Measurements from ENCODE around the gene NCOA7. TPM values are rescaled to one million over a fixed set of nuclear protein-coding genes. Genes with fewer than 3 reads are reported as not detected.

NCOA7 gene, protein sequence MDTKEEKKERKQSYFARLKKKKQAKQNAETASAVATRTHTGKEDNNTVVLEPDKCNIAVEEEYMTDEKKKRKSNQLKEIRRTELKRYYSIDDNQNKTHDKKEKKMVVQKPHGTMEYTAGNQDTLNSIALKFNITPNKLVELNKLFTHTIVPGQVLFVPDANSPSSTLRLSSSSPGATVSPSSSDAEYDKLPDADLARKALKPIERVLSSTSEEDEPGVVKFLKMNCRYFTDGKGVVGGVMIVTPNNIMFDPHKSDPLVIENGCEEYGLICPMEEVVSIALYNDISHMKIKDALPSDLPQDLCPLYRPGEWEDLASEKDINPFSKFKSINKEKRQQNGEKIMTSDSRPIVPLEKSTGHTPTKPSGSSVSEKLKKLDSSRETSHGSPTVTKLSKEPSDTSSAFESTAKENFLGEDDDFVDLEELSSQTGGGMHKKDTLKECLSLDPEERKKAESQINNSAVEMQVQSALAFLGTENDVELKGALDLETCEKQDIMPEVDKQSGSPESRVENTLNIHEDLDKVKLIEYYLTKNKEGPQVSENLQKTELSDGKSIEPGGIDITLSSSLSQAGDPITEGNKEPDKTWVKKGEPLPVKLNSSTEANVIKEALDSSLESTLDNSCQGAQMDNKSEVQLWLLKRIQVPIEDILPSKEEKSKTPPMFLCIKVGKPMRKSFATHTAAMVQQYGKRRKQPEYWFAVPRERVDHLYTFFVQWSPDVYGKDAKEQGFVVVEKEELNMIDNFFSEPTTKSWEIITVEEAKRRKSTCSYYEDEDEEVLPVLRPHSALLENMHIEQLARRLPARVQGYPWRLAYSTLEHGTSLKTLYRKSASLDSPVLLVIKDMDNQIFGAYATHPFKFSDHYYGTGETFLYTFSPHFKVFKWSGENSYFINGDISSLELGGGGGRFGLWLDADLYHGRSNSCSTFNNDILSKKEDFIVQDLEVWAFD
- 10 to 100 TPM; 33.7 to 71.3 (median 53.5) TPM for polyA plus RNA-seq (ENCODE audit: insufficient read length in 4 of 4)

DNA sequence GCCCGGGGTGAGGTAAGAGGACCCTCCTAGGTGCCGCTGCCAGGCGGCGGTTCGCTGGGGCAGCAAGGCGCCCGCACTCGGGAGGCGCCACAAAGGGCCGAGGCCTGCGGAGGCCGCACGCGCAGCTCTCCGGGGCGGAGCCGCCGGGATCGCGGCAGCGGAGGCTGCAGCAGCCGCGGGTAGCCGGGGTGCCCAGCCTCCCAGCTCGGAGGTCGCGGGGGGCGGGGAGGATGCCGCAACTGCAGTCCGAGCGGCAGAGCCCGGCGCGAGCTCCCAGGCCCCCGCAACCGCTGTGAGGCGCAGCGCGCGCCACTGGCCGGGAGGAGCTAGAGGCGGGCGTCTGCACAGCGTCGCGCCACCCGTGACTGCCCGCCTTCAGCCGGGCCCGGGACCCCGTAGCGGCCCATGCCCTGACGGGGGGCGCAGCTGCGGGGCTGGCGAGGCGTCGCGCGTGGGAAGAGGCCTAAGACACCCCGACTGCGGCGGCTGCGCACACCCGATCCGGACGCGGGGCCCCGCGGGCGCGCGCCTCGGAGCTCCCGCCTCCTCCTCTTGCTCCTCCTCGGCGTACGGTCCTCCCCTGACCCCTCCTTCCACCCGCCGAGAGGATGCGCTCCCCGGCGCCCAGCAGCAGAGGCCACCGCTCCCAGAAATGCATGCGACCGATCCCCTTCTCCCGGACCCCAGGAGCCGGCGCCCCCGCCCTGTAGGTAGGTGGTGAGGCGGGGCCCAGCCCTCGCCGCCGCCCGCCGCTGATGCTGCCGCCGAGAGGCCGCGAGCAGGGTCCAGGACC, at the start of gene NCOA7:
Gene NCOA7 (plus strand): TSS at position 603 of the 793 bp plus-strand sequence. CDS start 24,395 bp downstream, outside the sequence.
- peak in 3 of 4 donors; percentile 73 to 77 (median 74) for DNase-seq (ENCODE audit: low read depth in 4 of 4, low spot score in 2 of 4)

DNA sequence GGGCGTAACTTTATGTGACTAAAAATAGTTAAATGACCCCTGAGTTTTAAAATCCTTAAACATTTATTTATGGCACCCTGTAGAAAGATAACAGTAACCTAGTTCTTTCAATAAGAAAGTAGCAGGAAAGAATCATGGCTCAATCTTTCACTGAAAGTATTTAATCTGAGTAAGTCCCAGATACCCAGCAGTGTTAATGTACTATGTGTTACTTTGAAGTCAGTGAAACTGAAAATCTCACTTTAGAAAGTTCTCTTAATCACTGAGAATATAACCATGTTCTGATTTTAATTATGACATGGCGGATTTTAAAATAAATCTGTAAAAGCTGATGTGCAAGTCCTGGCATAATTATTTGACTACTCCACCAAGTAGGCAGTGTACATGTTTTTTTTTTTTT, 49.4 kb upstream of the NCOA7 start:
- no peak for DNase-seq (ENCODE audit: low read depth in 4 of 4, low spot score in 2 of 4)

DNA sequence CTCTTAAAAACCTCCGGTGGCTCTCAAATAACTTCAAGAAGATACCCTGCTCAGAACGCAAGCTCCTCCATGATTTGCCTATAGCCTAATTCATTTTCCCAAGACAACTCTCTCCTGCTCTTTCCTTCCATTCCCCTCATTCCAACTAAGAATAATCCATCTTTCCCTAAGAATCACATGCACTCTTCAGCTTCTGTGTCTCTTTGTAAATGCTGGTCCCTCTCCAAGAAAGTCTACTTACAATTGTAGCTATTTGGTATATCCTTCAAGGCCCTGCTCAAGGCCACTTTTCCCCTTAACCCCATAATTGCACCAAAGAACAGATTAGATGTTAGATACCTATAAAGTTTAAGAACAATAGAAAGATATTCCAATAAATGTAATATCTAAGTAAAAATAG, 48.7 kb upstream of the NCOA7 start:
- no peak for DNase-seq (ENCODE audit: low read depth in 4 of 4, low spot score in 2 of 4)

DNA sequence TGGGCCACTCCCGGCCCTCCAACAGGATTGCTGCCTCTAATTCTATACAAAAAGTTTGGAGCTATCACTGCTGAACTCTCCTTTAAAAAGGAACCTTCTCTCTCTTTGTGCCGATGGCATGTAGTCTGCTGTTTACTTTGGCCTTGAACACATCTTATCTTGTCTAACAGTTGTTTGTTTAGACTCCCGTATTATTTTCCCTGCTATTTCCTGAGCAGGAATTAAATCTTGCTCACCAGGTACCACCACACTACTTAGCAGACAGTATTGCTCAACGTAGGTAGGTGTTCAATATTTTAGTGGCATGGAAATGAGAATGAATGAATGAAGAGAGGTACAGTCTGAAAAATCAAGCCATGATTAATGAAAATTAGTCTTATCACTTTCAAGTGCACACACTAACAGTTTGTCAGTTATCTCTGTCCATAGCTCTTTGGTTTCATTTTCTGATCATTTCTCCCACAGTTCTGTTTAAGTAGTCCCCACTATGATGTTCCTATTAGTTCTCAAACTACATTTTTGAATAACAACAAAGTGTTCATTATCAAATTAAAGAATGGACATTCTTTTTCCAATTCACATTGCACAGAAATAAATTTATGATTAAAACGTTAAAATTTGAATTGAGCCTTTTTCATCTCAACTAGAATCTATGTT, 48.2 kb upstream of the NCOA7 start:
- DNase-seq (ENCODE audit: low read depth in 4 of 4, low spot score in 2 of 4) = no peak

DNA sequence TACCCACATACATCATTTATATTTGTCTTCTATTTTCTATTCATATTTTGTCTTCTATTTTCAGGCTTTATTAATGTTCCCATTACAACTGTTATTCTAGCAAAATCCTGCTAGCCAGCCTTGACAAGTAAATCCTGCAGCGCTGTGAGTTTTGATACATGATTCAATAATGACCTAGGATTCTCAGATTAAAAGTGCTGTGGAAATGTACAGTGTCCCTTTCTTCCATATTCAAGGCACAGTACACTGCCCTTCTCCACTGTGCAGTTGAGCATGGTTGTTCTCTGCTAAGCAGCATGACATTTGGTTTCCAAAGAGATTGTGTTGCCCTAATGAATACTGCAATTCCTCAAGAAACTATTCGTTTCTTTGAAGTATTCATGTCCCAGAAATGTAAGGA, 47.2 kb upstream of the NCOA7 start:
- no peak for DNase-seq (ENCODE audit: low read depth in 4 of 4, low spot score in 2 of 4)

DNA sequence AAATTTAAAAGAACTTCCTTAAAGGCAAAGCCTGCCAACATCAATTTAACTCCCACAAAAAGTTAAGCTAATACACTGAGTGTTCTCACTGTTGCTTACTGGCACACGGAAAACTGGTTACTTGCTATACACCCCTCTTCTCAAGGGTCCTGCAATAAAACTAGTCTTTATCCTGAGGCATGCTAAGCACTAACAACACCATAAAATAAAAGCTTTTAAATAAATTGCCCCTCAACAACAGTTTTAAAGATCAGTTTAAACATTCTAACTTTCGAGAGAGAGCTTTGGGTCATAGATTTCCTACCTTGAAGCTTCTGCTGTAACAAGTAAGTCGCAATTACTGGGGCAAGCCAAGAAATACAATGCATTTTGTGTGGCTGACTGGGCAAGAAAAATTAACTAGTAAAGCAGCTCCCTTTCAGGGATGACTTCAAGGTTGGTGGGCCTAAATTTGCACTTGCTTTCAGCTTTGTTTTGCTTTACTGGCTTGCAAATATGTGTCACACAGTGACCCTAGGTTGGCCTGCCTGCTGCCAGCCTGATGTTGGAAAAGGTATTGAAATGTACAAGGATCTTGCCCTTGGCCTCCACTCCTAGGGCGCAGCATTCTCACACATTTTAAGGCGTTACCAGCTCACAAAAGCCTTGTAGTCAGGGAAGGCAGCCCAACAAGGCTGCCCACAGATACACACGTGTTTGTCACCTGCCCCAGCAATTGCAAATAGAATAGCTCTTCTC, 45.3 kb upstream of the NCOA7 start:
- DNase-seq (ENCODE audit: low read depth in 4 of 4, low spot score in 2 of 4) = no peak

DNA sequence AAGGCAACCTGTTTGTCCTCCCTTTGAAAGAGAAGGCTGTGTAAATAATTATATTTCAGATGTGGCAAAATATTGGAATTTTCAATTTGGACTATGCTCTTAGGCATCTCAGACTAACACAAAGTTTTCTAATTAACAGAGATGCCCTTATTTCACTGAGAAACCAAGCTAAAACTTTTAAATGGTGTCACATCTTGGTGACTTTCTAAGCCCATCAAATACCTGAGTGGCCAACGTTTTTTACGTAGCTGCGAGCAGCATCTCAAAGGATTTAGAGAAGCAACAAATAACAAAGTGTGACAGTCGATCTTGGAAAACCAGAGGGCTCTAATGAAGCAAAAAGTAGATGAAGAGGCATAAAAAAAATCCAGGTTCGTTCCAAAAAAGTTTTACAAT, 44.7 kb upstream of the NCOA7 start:
- no peak for DNase-seq (ENCODE audit: low read depth in 4 of 4, low spot score in 2 of 4)

DNA sequence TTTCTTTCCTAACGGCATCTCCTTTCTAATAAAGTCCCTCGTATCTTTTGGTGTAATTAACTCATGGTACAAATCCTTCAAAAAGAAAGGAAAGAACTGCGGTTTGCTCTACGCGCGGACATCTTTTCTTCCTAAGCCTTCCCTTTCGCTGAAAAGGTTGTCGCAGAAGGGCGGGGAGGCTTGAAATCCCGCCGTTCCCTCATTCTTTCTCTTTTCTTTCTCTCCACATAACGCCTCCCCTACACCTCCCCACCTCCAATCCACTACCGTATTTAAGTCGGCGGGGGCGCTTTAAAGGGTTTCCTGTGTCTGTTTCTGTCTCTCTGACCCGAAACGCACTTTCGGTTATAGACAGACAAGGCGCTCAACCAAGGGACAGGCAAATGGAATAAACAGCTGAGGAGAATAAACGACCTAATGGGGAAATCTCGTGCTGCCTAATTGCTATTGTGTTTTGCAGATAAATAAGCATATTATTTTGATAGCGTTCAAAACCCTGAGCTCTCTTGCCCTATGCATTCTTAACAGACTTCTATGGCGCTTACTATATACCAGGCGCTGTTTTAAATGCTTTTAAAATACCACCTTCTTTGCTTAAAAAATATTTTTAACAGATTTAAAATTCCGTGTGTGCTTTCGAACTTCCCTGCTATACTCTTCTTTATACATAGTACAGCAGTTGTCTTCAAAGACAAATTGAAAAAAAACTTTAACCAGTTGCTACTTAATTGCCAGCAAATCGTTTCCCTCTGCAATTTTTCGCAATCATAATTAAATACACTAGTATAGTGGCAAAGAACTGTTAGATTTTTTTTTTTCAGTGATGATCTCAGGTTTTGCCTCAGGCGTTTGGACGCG, 43.8 kb upstream of the NCOA7 start:
- peak in 1 of 4 donors; percentile 58 for DNase-seq (ENCODE audit: low read depth in 4 of 4, low spot score in 2 of 4)

DNA sequence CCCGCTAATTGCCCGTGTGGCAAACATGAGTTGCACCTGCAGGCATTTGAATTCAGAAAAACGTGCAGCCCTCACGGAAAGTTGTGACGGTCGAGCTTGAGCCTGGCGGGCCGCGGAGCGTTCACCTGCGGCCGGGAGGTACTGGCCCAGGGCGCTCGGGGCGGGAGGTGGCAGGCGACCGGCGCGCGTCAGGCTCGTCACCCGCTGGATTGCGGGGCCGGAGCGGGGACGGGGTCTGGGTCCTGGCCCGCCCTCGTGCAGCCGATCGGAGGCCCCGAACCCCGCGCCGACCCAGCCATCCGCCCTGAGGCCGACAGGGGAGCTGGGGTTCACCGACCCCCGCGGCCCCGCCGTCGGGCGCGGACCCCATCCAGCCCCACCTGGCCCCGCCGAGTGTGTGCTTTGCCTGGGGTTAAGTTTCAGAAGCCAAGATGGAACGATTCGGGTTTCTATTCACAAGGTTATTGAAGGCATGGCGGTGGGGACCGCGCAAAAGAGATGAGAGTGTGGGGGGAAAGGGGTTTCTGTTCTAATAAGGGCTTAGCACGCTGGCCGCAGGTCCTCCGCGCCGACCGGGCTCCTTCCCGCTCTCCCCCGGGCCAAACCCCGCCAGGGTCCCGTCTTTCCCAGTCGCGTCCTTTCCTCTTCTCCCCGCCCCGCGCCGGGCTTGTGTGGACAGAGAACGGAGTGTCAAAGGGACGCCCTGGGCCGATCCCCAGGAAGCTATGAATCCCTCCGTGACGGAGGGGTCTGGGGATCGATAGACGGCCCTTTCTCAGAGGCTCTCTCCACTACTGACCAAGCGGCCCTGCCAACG, 43.0 kb upstream of the NCOA7 start:
- no peak for DNase-seq (ENCODE audit: low read depth in 4 of 4, low spot score in 2 of 4)

DNA sequence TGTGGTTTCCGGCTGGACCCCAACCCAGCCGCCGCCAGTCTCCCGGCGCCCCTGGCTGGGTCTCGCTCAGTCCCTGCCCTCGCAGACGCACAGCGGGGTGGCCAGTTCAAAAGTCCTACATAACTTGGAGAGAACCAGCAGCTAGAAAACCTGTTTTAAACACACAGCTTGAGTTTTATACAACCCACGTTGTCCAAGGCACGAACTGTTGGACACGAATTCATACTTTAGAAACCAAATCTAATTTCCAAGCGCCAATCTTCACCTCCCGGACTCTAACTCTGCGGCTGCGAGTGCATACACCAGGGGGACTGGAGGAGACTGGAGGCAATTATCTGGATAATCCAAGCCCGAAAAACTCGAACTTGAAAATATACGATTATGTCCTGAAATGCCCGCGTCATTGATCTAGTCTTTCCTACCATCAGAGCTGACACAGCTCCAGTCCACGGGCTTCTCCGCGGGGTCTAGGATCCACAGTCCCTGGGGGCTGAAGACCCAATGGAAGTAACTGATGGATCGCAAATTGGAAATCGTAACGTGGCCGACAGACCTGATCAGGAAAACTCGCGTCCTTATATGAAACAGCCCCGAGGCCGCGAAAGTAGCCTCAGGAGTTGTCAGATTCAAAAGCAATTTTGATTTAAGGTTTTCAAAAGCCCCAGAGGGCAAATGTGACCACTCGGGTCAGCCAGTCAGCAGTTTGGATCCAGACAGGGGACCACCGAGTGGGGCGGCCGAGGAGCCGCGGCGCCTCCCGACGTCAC, 42.2 kb upstream of the NCOA7 start:
- peak in 1 of 4 donors; percentile 46 for DNase-seq (ENCODE audit: low read depth in 4 of 4, low spot score in 2 of 4)

DNA sequence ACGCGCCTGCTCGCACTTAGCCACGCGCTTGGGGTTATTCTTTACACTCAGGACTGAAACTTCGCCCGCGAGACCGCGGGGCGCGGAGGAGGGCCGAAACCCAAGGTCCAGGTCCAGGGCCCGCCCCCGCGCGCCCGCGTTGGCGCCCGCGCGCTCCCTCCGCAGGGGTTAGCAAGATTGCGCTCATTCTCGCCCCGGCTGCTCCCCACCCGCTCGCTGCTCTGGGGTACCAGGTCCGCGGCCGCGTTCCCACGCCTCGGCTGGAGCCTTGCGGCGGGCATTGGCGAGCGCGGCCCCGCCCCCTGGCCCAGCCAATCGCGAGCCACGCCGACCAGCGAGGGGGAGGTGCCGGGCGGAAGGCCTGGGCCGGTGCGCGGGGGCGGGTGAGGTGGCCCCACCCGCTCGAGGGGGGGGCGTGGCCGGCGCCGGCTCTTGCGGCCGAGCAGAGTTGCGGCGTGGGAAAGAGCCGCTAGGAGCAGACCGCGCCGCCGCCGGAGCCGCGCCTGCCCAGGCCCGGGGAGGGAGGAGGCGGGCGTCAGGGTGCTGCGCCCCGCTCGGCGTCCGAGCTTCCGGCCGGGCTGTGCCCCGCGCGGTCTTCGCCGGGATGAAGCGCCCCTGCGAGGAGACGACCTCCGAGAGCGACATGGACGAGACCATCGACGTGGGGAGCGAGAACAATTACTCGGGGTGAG, 41.4 kb upstream of the NCOA7 start, which contains the start of gene HEY2:
Gene HEY2 (plus strand): TSS at position 460 of the 692 bp plus-strand sequence. CDS start 145 bp downstream, at position 605.
- DNase-seq (ENCODE audit: low read depth in 4 of 4, low spot score in 2 of 4) = peak in 1 of 4 donors; percentile 82

DNA sequence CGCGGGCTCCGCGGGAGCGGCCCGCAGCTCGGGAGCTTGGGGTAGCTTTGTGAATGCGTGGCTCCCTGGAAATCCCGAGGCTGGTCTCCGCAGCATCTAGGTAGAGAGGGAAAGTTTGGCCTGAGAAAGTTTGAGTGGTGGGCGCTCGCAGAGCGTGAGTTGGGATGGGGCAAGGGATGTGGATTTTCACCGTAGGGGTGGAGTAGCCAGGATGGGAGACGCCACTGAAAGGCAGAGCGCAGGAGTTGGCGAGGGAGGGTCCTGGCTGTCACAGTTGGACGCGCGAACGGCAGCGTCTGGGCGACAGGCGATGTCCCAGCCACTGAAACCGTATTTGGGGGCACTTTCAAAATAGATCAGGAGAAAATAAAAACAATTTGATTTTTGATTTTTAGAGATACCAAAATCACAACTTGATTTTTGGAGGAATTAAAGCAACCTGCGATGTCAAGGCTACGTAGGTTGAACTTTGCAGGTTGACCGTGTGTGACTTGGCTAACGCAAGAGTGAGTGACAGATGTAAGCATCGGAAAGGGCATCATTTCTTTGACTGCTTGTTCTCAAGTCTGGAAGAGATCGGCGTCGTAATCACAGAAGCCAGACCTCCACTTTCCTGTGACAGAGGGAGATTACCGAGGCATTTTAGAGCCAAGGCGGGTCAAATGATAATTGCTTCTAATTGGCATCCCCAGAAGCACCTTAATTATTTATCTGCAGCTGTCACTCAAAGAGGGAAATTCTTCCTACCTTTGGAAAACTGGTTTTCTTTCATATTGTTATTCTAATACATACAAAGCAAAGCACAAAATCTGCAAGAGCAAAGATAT, 40.7 kb upstream of the NCOA7 start:
- no peak for DNase-seq (ENCODE audit: low read depth in 4 of 4, low spot score in 2 of 4)

DNA sequence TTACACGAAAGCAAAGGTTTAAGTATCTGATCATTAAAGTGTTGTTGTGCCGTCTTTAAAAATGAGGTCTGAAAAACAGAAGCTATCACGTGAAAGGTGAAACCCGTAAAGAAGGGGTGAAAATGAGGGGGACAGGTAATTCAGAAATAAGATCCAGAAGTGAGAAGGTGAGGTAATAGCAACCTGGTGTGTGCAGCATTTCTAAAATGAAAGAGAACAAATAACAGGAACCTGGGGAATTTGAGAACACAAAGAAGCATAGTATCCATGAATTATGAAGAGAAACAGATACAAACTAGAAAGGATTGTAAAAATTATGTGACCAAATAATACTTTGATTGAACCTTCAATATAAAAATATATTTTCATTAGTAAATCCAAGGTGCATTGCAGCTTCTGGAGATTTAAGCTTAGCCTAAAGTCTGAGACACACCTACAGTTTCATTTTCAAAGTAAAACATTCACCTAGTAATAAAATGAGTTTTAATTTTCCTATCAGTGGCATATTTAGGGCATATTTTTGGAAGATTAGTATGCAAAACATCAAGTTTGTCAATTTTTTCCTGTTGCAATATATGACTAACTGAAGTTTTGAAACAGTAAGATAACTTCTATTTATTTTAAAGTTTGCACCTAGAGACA, 39.9 kb upstream of the NCOA7 start:
- no peak for DNase-seq (ENCODE audit: low read depth in 4 of 4, low spot score in 2 of 4)

DNA sequence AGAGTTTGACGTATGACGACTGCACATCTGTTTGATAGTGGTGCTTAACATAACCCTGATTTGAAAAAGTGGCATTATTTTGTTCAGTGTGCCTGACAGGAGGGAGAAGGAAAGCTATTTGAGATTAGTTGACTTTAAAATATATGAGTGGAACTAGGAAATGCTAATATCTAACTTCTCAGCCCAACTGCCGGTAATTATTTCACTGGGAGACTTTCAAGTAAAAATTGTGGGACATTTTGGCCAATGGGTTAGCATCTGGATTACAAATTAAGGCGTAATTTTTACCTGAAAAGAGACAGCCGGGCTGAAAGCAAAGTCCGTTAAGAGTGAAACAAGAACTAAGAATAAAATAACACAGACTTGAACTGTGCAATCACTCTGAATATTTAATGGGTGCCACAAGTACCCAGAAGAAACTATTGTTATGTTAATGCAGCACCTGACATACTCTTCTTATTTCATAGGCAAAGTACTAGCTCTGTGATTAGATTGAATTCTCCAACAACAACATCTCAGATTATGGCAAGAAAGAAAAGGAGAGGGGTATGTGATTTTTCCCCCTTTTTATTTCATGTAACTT, 39.3 kb upstream of the NCOA7 start:
- no peak for DNase-seq (ENCODE audit: low read depth in 4 of 4, low spot score in 2 of 4)
